ENCODE measurements around the gene GRAMD1C.
"Not testable (repeated sequence)": the region's sequence is repeated elsewhere in the genome, so short reads cannot be mapped to it uniquely, and the experiment has no call there.

- TF ChIP-seq CTCF (conservative IDR thresholded peaks at IDR 0.05 in 1 of 2, IDR thresholded peaks at IDR 0.05 in 1 of 2; ENCODE audit: low read depth in 1 of 2, low read length in 2 of 2); EZH2 (IDR thresholded peaks at IDR 0.05; ENCODE audit: low read length, missing control alignments): not testable (repeated sequence)
Measured at GRCh38 chr3:113849071-113849470, 10.5 kb downstream of the GRAMD1C start.
